Measurements from ENCODE around the gene ETNK2. TPM values are rescaled to one million over a fixed set of nuclear protein-coding genes. Genes with fewer than 3 reads are reported as not detected.

Gene ETNK2
- 44.3 and 57.7 TPM in 2 replicates for total RNA-seq (2014; rRNA removed; shearing (Covaris generic))

GRCh38 chr1:204151552-204152309 lies at the start of gene ETNK2:
TSS of gene ETNK2 (minus strand) at chr1:204152044. CDS start at chr1:204151852, 192 bp downstream.
- Histone ChIP-seq H3K36me3 (replicated peaks; ENCODE audit: control insufficient read depth, insufficient read depth, low read length) (no peaks in the 10 kb centered on the region), H3K27me3 (ENCODE audit: control insufficient read depth, insufficient read depth, low read length) (peaks cover 17% of the 10 kb centered on the region), H3K4me3 (ENCODE audit: insufficient read depth, low read depth, low read length) (peak within 1 kb of the TSS; percentile 73)
- DNase-seq, result peak; percentile 97

- Histone ChIP-seq H3K27me3 (ENCODE audit: control insufficient read depth, insufficient read depth, low read length) (no peaks in the 10 kb centered on the region; the same call in 1 of the 2 replicates), H3K4me3 (ENCODE audit: insufficient read depth, low read depth, low read length) (no peak overlapping the region), H3K36me3 (replicated peaks; ENCODE audit: control insufficient read depth, insufficient read depth, low read length) (no peaks in the 10 kb centered on the region)
- DNase-seq, result no peak
Measured at GRCh38 chr1:204201348-204202040, 49.6 kb upstream of the ETNK2 start.

- no peaks in the 10 kb centered on the region for H3K27me3 ChIP-seq (ENCODE audit: control insufficient read depth, insufficient read depth, low read length)
- no peak for DNase-seq
- no peak overlapping the region for H3K4me3 ChIP-seq (ENCODE audit: insufficient read depth, low read depth, low read length)
- no peaks in the 10 kb centered on the region for H3K36me3 ChIP-seq (replicated peaks; ENCODE audit: control insufficient read depth, insufficient read depth, low read length)
Measured at GRCh38 chr1:204199579-204199978, 47.7 kb upstream of the ETNK2 start.

GRCh38 chr1:204198348-204199340 lies 46.8 kb upstream of the ETNK2 start:
- H3K36me3 ChIP-seq (replicated peaks; ENCODE audit: control insufficient read depth, insufficient read depth, low read length), result no peaks in the 10 kb centered on the region
- peak; percentile 66 for DNase-seq
- no peaks in the 10 kb centered on the region for H3K27me3 ChIP-seq (ENCODE audit: control insufficient read depth, insufficient read depth, low read length)
- no peak overlapping the region for H3K4me3 ChIP-seq (ENCODE audit: insufficient read depth, low read depth, low read length)

GRCh38 chr1:204197068-204197467 lies 45.2 kb upstream of the ETNK2 start:
- H3K27me3 ChIP-seq (ENCODE audit: control insufficient read depth, insufficient read depth, low read length), result peaks cover 1% of the 10 kb centered on the region; the same call in 1 of the 2 replicates
- no peaks in the 10 kb centered on the region for H3K36me3 ChIP-seq (replicated peaks; ENCODE audit: control insufficient read depth, insufficient read depth, low read length)
- no peak for DNase-seq
- H3K4me3 ChIP-seq (ENCODE audit: insufficient read depth, low read depth, low read length), result no peak overlapping the region

- Histone ChIP-seq H3K36me3 (replicated peaks; ENCODE audit: control insufficient read depth, insufficient read depth, low read length) (no peaks in the 10 kb centered on the region), H3K27me3 (ENCODE audit: control insufficient read depth, insufficient read depth, low read length) (peaks cover 8% of the 10 kb centered on the region; the same call in 1 of the 2 replicates), H3K4me3 (ENCODE audit: insufficient read depth, low read depth, low read length) (no peak within 1 kb of the TSS)
- peak; percentile 66 for DNase-seq
Measured at GRCh38 chr1:204196068-204196795, 44.4 kb upstream of the ETNK2 start, which contains the start of gene KISS1. TSS of gene KISS1 (minus strand) at chr1:204196491. CDS start at chr1:204192876, 3,615 bp downstream.

GRCh38 chr1:204194771-204195170 lies 42.9 kb upstream of the ETNK2 start:
- no peak for DNase-seq
- Histone ChIP-seq H3K4me3 (ENCODE audit: insufficient read depth, low read depth, low read length) (no peak overlapping the region), H3K27me3 (ENCODE audit: control insufficient read depth, insufficient read depth, low read length) (peaks cover 18% of the 10 kb centered on the region)

GRCh38 chr1:204194080-204194479 lies 42.2 kb upstream of the ETNK2 start:
- Histone ChIP-seq H3K4me3 (ENCODE audit: insufficient read depth, low read depth, low read length) (no peak overlapping the region), H3K27me3 (ENCODE audit: control insufficient read depth, insufficient read depth, low read length) (peaks cover 25% of the 10 kb centered on the region), H3K36me3 (replicated peaks; ENCODE audit: control insufficient read depth, insufficient read depth, low read length) (no peaks in the 10 kb centered on the region)
- DNase-seq, result no peak

More at GRCh38 chr1:204194771-204195170, 42.9 kb upstream of the ETNK2 start:
- no peaks in the 10 kb centered on the region for H3K36me3 ChIP-seq (replicated peaks; ENCODE audit: control insufficient read depth, insufficient read depth, low read length)

- peaks cover 34% of the 10 kb centered on the region for H3K27me3 ChIP-seq (ENCODE audit: control insufficient read depth, insufficient read depth, low read length)
Measured at GRCh38 chr1:204192589-204193352, 40.9 kb upstream of the ETNK2 start.

GRCh38 chr1:204192046-204192445 lies 40.2 kb upstream of the ETNK2 start:
- no peaks in the 10 kb centered on the region for H3K36me3 ChIP-seq (replicated peaks; ENCODE audit: control insufficient read depth, insufficient read depth, low read length)
- peaks cover 39% of the 10 kb centered on the region for H3K27me3 ChIP-seq (ENCODE audit: control insufficient read depth, insufficient read depth, low read length)
- H3K4me3 ChIP-seq (ENCODE audit: insufficient read depth, low read depth, low read length), result no peak overlapping the region
- no peak for DNase-seq

More at GRCh38 chr1:204192589-204193352, 40.9 kb upstream of the ETNK2 start:
- Histone ChIP-seq H3K36me3 (replicated peaks; ENCODE audit: control insufficient read depth, insufficient read depth, low read length) (no peaks in the 10 kb centered on the region), H3K4me3 (ENCODE audit: insufficient read depth, low read depth, low read length) (no peak overlapping the region)
- DNase-seq, result no peak

- no peak for DNase-seq
- Histone ChIP-seq H3K27me3 (ENCODE audit: control insufficient read depth, insufficient read depth, low read length) (peaks cover 39% of the 10 kb centered on the region), H3K36me3 (replicated peaks; ENCODE audit: control insufficient read depth, insufficient read depth, low read length) (no peaks in the 10 kb centered on the region), H3K4me3 (ENCODE audit: insufficient read depth, low read depth, low read length) (no peak overlapping the region)
Measured at GRCh38 chr1:204191456-204191855, 39.6 kb upstream of the ETNK2 start.

GRCh38 chr1:204190212-204191211 lies 38.7 kb upstream of the ETNK2 start:
- no peaks in the 10 kb centered on the region for H3K36me3 ChIP-seq (replicated peaks; ENCODE audit: control insufficient read depth, insufficient read depth, low read length)
- peak overlapping the region; percentile 29 for H3K4me3 ChIP-seq (ENCODE audit: insufficient read depth, low read depth, low read length)
- DNase-seq, result peak; percentile 95
- peaks cover 41% of the 10 kb centered on the region for H3K27me3 ChIP-seq (ENCODE audit: control insufficient read depth, insufficient read depth, low read length)
